ENCODE data around the gene OBSL1. TPM values are rescaled to one million over a fixed set of nuclear protein-coding genes. Genes with fewer than 3 reads are reported as not detected.

OBSL1 gene
- total and polyA plus RNA-seq, 2 donors (not counting 1 experiment from before 2014, with no cell fraction given): not detected

DNA sequence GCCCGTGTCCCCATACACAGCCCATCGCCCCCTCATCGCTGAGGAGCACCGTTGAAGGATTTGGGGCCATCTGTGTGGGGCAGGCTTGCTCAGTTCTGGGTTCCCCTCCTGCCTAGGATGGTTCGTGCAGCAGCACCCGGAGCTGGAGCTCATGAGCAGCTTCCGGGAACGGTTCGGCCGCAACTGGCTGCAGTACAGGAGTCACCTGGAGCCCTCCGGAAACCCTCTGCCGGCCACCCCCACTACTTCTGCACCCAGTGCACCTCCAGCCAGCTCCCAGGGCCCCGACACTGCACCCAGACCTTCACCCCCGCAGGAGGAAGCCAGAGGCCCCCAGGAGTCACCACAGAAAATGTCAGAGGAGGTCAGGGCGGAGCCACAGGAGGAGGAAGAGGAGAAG, 36.6 kb upstream of the OBSL1 start:
- peaks cover 0 to 59% of the 10 kb centered on the region in 2 experiments for H3K36me3 ChIP-seq (replicated peaks in 1 of 2; ENCODE audit: control extremely low read depth in 1 of 2, control insufficient read depth in 1 of 2, extremely low read depth in 1 of 2, insufficient read depth in 2 of 2, low read length in 1 of 2)
- H3K4me3 Mint-ChIP-seq: no peak overlapping the region
- ATAC-seq (ENCODE audit: low read depth): no peak
- H3K79me2 ChIP-seq (ENCODE audit: control insufficient read depth, insufficient read depth, low read length): peaks cover 3% of the 10 kb centered on the region
- no peak overlapping the region for H3K9ac ChIP-seq (ENCODE audit: low read length)
- no peaks in the 10 kb centered on the region for H3K27me3 ChIP-seq (replicated peaks in 1 of 4; ENCODE audit: control extremely low read depth in 1 of 4, control insufficient read depth in 3 of 4, insufficient read depth in 4 of 4, low read length in 3 of 4)
- no peaks in the 10 kb centered on the region for H3K27me3 Mint-ChIP-seq
- ChIA-PET CTCF (interaction anchor here (1.3 kb wide), 1 partner anchor 8 kb away, joined by 3 read pairs; no protein-coding TSS in a partner anchor), POLR2A (no interaction called here)
- H3K4me2 ChIP-seq (replicated peaks; ENCODE audit: low read depth, low read length, poor library complexity, severe bottlenecking): no peak overlapping the region
- intact Hi-C loops (cut with micrococcal nuclease): no loop called here
- peaks cover 21 to 23% of the 10 kb centered on the region in 2 donors for H3K4me1 ChIP-seq (ENCODE audit: control insufficient read depth in 2 of 2, insufficient read depth in 2 of 2, low read length in 2 of 2)
- H3K27ac ChIP-seq (ENCODE audit: low read length in 2 of 2): no peak overlapping the region
- no peaks in the 10 kb centered on the region for H4K20me1 ChIP-seq (ENCODE audit: control insufficient read depth, insufficient read depth, low read length, poor library complexity, severe bottlenecking)
- 97% methylated on average over 11 of the region's 15 CpGs for WGBS (ENCODE audit: insufficient coverage)
- H3K4me1 Mint-ChIP-seq: peaks cover 23% of the 10 kb centered on the region
- no peak for DNase-seq
- no peak overlapping the region for H3K4me3 ChIP-seq (ENCODE audit: control extremely low read depth in 1 of 5, extremely low read depth in 1 of 5, insufficient read depth in 1 of 5, low read depth in 2 of 5, low read length in 4 of 5)
- no peak overlapping the region for H3K27ac Mint-ChIP-seq
- no peak overlapping the region for H2AFZ ChIP-seq (ENCODE audit: insufficient read depth, low read depth, low read length, poor library complexity, severe bottlenecking)
- TF ChIP-seq, protein P1, sequence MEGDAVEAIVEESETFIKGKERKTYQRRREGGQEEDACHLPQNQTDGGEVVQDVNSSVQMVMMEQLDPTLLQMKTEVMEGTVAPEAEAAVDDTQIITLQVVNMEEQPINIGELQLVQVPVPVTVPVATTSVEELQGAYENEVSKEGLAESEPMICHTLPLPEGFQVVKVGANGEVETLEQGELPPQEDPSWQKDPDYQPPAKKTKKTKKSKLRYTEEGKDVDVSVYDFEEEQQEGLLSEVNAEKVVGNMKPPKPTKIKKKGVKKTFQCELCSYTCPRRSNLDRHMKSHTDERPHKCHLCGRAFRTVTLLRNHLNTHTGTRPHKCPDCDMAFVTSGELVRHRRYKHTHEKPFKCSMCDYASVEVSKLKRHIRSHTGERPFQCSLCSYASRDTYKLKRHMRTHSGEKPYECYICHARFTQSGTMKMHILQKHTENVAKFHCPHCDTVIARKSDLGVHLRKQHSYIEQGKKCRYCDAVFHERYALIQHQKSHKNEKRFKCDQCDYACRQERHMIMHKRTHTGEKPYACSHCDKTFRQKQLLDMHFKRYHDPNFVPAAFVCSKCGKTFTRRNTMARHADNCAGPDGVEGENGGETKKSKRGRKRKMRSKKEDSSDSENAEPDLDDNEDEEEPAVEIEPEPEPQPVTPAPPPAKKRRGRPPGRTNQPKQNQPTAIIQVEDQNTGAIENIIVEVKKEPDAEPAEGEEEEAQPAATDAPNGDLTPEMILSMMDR (IDR thresholded peaks at IDR 0.05): no peak
- TF ChIP-seq EZH2 (IDR thresholded peaks at IDR 0.05; ENCODE audit: borderline replicate concordance, insufficient read depth, low read depth, low read length, poor library complexity, severe bottlenecking): no peak
- no peaks in the 10 kb centered on the region for H3K9me3 Mint-ChIP-seq (ENCODE audit: insufficient read depth)
- no peaks in the 10 kb centered on the region for H3K9me3 ChIP-seq (ENCODE audit: control extremely low read depth in 1 of 3, control insufficient read depth in 2 of 3, insufficient read depth in 1 of 3, low read length in 2 of 3)

DNA sequence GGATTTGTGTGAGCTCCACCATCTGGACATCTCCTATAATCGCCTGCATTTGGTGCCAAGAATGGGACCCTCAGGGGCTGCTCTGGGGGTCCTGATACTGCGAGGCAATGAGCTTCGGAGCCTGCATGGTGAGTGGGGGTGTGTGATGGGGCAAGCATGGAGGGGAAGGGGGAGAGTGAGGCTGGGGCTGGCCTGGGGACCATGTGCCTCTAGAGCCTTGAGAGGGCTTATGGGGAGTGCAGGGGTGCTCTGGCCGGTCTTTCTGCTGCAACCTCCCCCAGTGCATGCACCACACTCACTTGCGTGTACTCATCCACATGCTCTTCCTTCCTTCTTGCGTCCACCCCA, 34.2 kb upstream of the OBSL1 start:
- DNase-seq: no peak
- no peaks in the 10 kb centered on the region for H3K27me3 Mint-ChIP-seq
- no peak for ATAC-seq (ENCODE audit: low read depth)
- peaks cover 6% of the 10 kb centered on the region for H3K79me2 ChIP-seq (ENCODE audit: control insufficient read depth, insufficient read depth, low read length)
- intact Hi-C loops (cut with micrococcal nuclease): no loop called here
- no peaks in the 10 kb centered on the region for H3K9me3 ChIP-seq (ENCODE audit: control extremely low read depth in 1 of 3, control insufficient read depth in 2 of 3, insufficient read depth in 1 of 3, low read length in 2 of 3)
- H3K27me3 ChIP-seq (replicated peaks in 1 of 4; ENCODE audit: control extremely low read depth in 1 of 4, control insufficient read depth in 3 of 4, insufficient read depth in 4 of 4, low read length in 3 of 4): no peaks in the 10 kb centered on the region
- no peaks in the 10 kb centered on the region for H4K20me1 ChIP-seq (ENCODE audit: control insufficient read depth, insufficient read depth, low read length, poor library complexity, severe bottlenecking)
- 97% methylated on average over 5 of the region's 6 CpGs for WGBS (ENCODE audit: insufficient coverage)
- CTCF ChIA-PET: no interaction called here
- no peak overlapping the region for H3K27ac ChIP-seq (ENCODE audit: low read length in 2 of 2)
- H3K4me3 ChIP-seq (ENCODE audit: control extremely low read depth in 1 of 5, extremely low read depth in 1 of 5, insufficient read depth in 1 of 5, low read depth in 2 of 5, low read length in 4 of 5): no peak overlapping the region
- H3K9ac ChIP-seq (ENCODE audit: low read length): no peak overlapping the region
- H3K36me3 ChIP-seq (replicated peaks in 1 of 2; ENCODE audit: control extremely low read depth in 1 of 2, control insufficient read depth in 1 of 2, extremely low read depth in 1 of 2, insufficient read depth in 2 of 2, low read length in 1 of 2): peaks cover 3 to 69% of the 10 kb centered on the region in 2 experiments
- TF ChIP-seq, protein P1 (IDR thresholded peaks at IDR 0.05): no peak
- TF ChIP-seq EZH2 (IDR thresholded peaks at IDR 0.05; ENCODE audit: borderline replicate concordance, insufficient read depth, low read depth, low read length, poor library complexity, severe bottlenecking): no peak
- H3K9me3 Mint-ChIP-seq (ENCODE audit: insufficient read depth): no peaks in the 10 kb centered on the region
- H3K4me2 ChIP-seq (replicated peaks; ENCODE audit: low read depth, low read length, poor library complexity, severe bottlenecking): no peak overlapping the region
- H3K27ac Mint-ChIP-seq: no peak overlapping the region
- H3K4me1 ChIP-seq (ENCODE audit: control insufficient read depth in 2 of 2, insufficient read depth in 2 of 2, low read length in 2 of 2): peaks cover 13 to 15% of the 10 kb centered on the region in 2 donors
- POLR2A ChIA-PET: no interaction called here
- no peak overlapping the region for H2AFZ ChIP-seq (ENCODE audit: insufficient read depth, low read depth, low read length, poor library complexity, severe bottlenecking)
- H3K4me1 Mint-ChIP-seq: peaks cover 12% of the 10 kb centered on the region
- H3K4me3 Mint-ChIP-seq: no peak overlapping the region
